IPS-15b (cell line): ENCODE results near the gene GAS5.
A peak's percentile ranks its signal among the peaks of the same experiment; 100 is the strongest.
"Not testable (repeated sequence)": the region's sequence is repeated elsewhere in the genome, so short reads cannot be mapped to it uniquely, and the experiment has no call there.

Experiments
- H3K27me3 ChIP-seq: one replicate; pipeline ENCODE4 v1.6.1; 2013; ENCODE audit warnings: low read length; ENCODE audit not compliant: control insufficient read depth, insufficient read depth
- H3K36me3 ChIP-seq: one replicate; pipeline ENCODE4 v1.6.1; 2013; ENCODE audit warnings: low read length; ENCODE audit not compliant: control insufficient read depth, insufficient read depth
- H3K4me1 ChIP-seq: one replicate; pipeline ENCODE4 v1.6.1; 2013; ENCODE audit warnings: mild to moderate bottlenecking, low read length; ENCODE audit not compliant: control insufficient read depth, insufficient read depth
- H3K4me3 ChIP-seq: one replicate; pipeline ENCODE4 v1.5.1; 2013; ENCODE audit warnings: low read depth, low read length
- H3K9ac ChIP-seq: one replicate; pipeline ENCODE4 v1.6.1; 2013; ENCODE audit warnings: low read depth, mild to moderate bottlenecking, low read length
- H3K9me3 ChIP-seq: one replicate; pipeline ENCODE4 v1.6.1; 2013; ENCODE audit warnings: mild to moderate bottlenecking, low read length; ENCODE audit not compliant: control insufficient read depth, insufficient read depth

GAS5 gene

DNA sequence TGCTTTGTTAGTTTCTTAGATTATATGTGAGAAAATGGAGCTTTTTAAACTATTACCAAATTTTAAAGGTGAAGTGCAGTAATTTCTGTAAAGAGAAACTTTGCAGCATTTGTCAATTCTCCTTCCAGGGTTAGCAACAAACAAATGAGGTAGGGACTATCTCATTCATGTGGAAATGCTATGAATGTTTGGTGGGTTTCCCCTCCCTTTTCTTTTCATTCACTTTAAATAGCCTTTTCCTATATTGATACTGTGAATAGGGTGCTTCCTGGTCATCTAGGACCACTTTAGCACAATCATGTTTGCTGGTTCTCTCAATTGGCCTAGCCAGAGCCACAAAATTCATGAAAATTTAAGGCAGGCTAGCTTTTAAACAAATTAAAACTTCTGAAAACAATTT, 21.0 kb upstream of the GAS5 start:
- Histone ChIP-seq H3K36me3 (peaks cover 4% of the 10 kb centered on the region), H3K9ac (no peak overlapping the region)

GRCh38 chr1:173887627-173888026, 19.8 kb upstream of the GAS5 start:
- no peaks in the 10 kb centered on the region for H3K9me3 ChIP-seq
- no peak overlapping the region for H3K4me3 ChIP-seq
- no peak overlapping the region for H3K9ac ChIP-seq
- H3K36me3 ChIP-seq, result peaks cover 4% of the 10 kb centered on the region
- H3K4me1 ChIP-seq, result peaks cover 20% of the 10 kb centered on the region
- H3K27me3 ChIP-seq, result no peaks in the 10 kb centered on the region

More for the DNA sequence above, 21.0 kb upstream of the GAS5 start:
- H3K27me3 ChIP-seq, result no peaks in the 10 kb centered on the region
- H3K4me3 ChIP-seq, result no peak overlapping the region
- H3K9me3 ChIP-seq, result no peaks in the 10 kb centered on the region
- H3K4me1 ChIP-seq, result peaks cover 20% of the 10 kb centered on the region

GRCh38 chr1:173886746-173887611, 19.2 kb upstream of the GAS5 start:
- H3K36me3 ChIP-seq, result peaks cover 4% of the 10 kb centered on the region
- no peak overlapping the region for H3K4me3 ChIP-seq
- H3K27me3 ChIP-seq, result no peaks in the 10 kb centered on the region
- H3K4me1 ChIP-seq, result peaks cover 20% of the 10 kb centered on the region
- no peaks in the 10 kb centered on the region for H3K9me3 ChIP-seq
- no peak overlapping the region for H3K9ac ChIP-seq

DNA sequence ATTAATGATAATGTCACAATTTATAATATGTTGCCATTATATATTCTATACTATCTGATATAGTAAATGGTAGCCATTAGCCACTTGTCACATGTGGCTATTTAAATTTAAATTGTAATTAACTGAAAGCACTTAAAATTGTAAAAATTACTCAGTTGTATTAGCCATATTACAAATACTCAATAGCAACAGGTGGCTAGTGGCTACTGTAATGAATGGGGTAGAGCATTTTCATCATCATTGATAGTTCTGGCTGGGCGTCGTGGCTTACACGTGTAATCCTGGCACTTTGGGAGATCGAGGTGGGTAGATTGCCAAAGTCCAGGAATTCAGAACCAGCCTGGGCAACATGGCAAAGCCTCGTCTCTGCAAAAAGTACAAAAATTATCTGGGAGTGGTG, 16.9 kb upstream of the GAS5 start:
- H3K4me1 ChIP-seq, result peaks cover 13% of the 10 kb centered on the region
- H3K9me3 ChIP-seq, result no peaks in the 10 kb centered on the region
- no peak overlapping the region for H3K9ac ChIP-seq
- H3K36me3 ChIP-seq, result peaks cover 4% of the 10 kb centered on the region
- H3K27me3 ChIP-seq, result no peaks in the 10 kb centered on the region
- H3K4me3 ChIP-seq, result no peak overlapping the region

DNA sequence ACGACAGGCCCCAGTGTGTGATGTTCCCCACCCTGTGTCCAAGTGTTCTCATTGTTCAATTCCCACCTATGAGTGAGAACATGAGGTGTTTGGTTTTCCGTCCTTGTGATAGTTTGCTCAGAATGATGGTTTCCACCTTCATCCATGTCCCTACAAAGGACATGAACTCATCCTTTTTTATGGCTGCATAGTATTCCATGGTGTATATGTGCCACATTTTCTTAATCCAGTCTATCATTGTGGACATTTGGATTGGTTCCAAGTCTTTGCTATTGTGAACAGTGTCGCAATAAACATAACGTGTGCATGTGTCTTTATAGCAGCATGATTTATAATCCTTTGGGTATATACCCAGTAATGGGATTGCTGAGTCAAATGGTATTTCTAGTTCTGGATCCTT, 13.3 kb upstream of the GAS5 start:
- H3K4me1 ChIP-seq, H3K4me3 ChIP-seq, H3K27me3 ChIP-seq, H3K9me3 ChIP-seq, H3K9ac ChIP-seq: not testable (repeated sequence)
- H3K36me3 ChIP-seq, result peaks cover 13% of the 10 kb centered on the region

GRCh38 chr1:173878251-173878650, 10.5 kb upstream of the GAS5 start:
- Histone ChIP-seq H3K27me3 (no peaks in the 10 kb centered on the region), H3K4me1 (no peaks in the 10 kb centered on the region), H3K36me3 (peaks cover 9% of the 10 kb centered on the region), H3K4me3 (no peak overlapping the region), H3K9ac (no peak overlapping the region), H3K9me3 (no peaks in the 10 kb centered on the region)

GRCh38 chr1:173876732-173877131, 8.9 kb upstream of the GAS5 start:
- H3K27me3 ChIP-seq, result no peaks in the 10 kb centered on the region
- H3K36me3 ChIP-seq, result peaks cover 9% of the 10 kb centered on the region
- no peaks in the 10 kb centered on the region for H3K4me1 ChIP-seq
- no peak overlapping the region for H3K4me3 ChIP-seq
- H3K9me3 ChIP-seq, result no peaks in the 10 kb centered on the region
- H3K9ac ChIP-seq, result no peak overlapping the region

DNA sequence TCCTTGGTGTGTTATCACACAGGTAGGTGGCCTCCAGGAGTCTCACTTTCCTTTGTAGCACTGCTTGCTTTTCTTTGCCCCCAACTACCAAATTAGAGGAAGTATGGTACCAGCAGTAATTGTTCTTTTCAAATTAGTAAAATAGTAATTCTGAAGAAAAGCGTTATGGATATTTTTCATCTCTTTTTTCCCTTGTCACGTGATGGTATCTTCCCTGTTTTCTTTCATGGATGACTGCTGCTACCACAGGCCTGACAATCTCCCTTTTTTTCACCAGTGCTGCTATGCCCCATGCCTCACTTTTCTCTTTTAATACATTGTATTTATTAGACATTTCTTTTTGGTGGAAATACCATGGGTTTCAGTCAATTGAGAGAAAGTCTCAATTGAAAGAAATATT, 3.7 kb upstream of the GAS5 start:
- Histone ChIP-seq H3K4me1 (no peaks in the 10 kb centered on the region), H3K36me3 (peaks cover 17% of the 10 kb centered on the region)

DNA sequence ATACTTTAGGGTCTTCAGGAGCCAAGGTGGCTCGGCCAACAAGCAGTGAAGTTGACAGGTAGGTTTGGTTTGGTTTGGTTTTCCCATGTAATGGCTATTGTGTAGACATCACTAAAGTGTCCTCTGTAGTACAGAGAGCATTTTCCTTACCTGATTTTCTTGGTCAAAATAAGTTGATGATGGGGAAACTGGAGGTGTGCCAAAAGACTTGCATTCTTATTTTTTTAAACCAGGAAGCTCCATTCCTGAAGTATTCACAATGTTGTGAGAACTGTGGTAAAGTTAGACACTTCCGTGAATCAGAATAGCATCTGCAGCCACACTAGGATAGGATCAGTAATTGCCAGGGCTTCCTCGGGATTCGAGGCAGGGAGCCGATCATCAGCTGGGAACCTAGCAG, 3.3 kb upstream of the GAS5 start:
- no peak overlapping the region for H3K4me3 ChIP-seq
- no peaks in the 10 kb centered on the region for H3K9me3 ChIP-seq
- H3K9ac ChIP-seq, result no peak overlapping the region
- no peaks in the 10 kb centered on the region for H3K27me3 ChIP-seq
- peaks cover 18% of the 10 kb centered on the region for H3K36me3 ChIP-seq
- no peaks in the 10 kb centered on the region for H3K4me1 ChIP-seq

More for the DNA sequence above, 3.7 kb upstream of the GAS5 start:
- Histone ChIP-seq H3K27me3 (no peaks in the 10 kb centered on the region), H3K9me3 (no peaks in the 10 kb centered on the region), H3K9ac (no peak overlapping the region), H3K4me3 (no peak overlapping the region)

DNA sequence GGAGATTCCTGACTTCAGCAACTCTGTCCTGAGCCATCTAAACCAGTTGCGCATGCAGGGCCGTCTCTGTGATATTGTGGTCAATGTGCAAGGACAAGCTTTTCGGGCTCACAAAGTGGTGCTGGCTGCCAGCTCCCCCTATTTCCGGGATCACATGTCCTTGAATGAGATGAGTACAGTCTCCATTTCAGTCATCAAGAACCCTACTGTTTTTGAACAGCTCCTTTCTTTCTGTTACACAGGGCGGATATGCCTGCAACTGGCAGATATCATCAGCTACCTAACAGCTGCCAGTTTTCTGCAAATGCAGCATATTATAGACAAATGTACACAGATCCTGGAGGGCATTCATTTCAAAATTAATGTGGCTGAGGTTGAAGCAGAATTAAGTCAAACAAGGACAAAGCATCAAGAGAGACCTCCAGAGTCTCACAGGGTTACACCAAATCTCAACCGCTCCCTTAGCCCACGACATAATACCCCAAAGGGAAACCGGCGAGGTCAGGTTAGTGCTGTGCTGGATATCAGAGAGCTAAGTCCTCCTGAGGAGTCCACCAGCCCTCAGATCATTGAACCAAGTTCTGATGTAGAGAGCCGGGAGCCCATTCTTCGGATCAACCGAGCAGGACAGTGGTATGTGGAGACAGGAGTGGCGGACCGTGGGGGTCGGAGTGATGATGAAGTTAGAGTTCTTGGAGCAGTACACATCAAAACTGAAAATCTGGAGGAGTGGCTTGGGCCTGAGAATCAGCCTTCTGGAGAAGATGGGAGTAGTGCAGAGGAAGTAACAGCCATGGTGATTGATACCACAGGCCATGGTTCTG, 2.7 kb upstream of the GAS5 start:
- Histone ChIP-seq H3K4me3 (no peak overlapping the region), H3K27me3 (no peaks in the 10 kb centered on the region), H3K4me1 (peaks cover 1% of the 10 kb centered on the region), H3K36me3 (peaks cover 24% of the 10 kb centered on the region), H3K9me3 (no peaks in the 10 kb centered on the region), H3K9ac (no peak overlapping the region)

DNA sequence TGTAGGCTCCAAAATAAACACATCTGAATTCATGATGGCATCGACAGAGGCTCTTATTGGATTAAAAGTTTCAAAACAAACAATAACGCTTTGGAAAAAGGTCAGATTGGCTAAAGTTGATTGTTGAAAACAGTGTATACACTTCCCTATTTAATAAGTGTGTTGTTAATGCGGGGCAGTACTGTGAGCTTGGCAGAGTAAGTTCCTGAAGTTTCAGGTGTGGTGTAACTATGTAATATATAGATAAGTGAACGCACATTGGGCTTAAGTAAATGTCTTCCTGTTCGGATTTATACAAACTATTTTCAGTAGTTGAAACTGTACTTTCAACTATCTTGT, 1.2 kb upstream of the GAS5 start:
- H3K9ac ChIP-seq, result peak overlapping the region; percentile 76
- H3K27me3 ChIP-seq, result no peaks in the 10 kb centered on the region
- H3K9me3 ChIP-seq, result no peaks in the 10 kb centered on the region
- H3K36me3 ChIP-seq, result peaks cover 39% of the 10 kb centered on the region
- H3K4me3 ChIP-seq, result peak overlapping the region; percentile 85
- H3K4me1 ChIP-seq, result peaks cover 3% of the 10 kb centered on the region
